GM23338 (cell line): Measurements from ENCODE around the gene ZNF860. TPM values are rescaled to one million over a fixed set of nuclear protein-coding genes. Genes with fewer than 3 reads are reported as not detected.

Experiments used
- ATAC-seq: fragments of 200-7000 bp; cut with Tn5 transposase; 3 replicates; pipeline ENCODE4 v1.9.1; 2020
- DNase-seq: peaks from one replicate; pipeline ENCODE4 v3.0.0-alpha.2; 2015; ENCODE audit warnings: low spot score
- H2AFZ ChIP-seq: fragments of 200-600 bp; sonication (generic); 2 replicates; pipeline ENCODE4 v1.8.0; 2016; ENCODE audit warnings: antibody characterized with exemption, mild to moderate bottlenecking, moderate library complexity
- H3F3A ChIP-seq: fragments of 200-600 bp; sonication (generic); replicated peaks from 2 replicates; pipeline ENCODE4 v1.8.0; 2017; ENCODE audit warnings: antibody characterized with exemption, mixed run types, low read depth
- H3K27ac ChIP-seq: fragments of 200-600 bp; sonication (generic); 2 replicates; pipeline ENCODE4 v1.6.1; 2016; ENCODE audit warnings: low read depth
- H3K27me3 ChIP-seq: fragments of 200-600 bp; sonication (generic); 2 replicates; pipeline ENCODE4 v1.8.0; 2016; ENCODE audit warnings: mild to moderate bottlenecking, mixed run types, moderate library complexity; ENCODE audit not compliant: insufficient read depth
- H3K36me3 ChIP-seq: fragments of 200-600 bp; sonication (generic); 2 replicates; pipeline ENCODE4 v1.8.0; 2016; ENCODE audit warnings: mild to moderate bottlenecking; ENCODE audit not compliant: insufficient read depth
- H3K4me1 ChIP-seq: fragments of 200-600 bp; sonication (generic); 2 replicates; pipeline ENCODE4 v1.8.0; 2016; ENCODE audit warnings: mild to moderate bottlenecking, moderate library complexity; ENCODE audit not compliant: insufficient read depth
- H3K4me2 ChIP-seq: fragments of 200-600 bp; sonication (generic); 2 replicates; pipeline ENCODE4 v1.7.1; 2017; ENCODE audit warnings: mixed run types
- H3K4me3 ChIP-seq: fragments of 200-600 bp; sonication (generic); 2 replicates; pipeline ENCODE4 v1.6.1; 2016; ENCODE audit warnings: mixed run types
- H3K79me2 ChIP-seq: fragments of 200-600 bp; sonication (generic); replicated peaks from 2 replicates; pipeline ENCODE4 v1.8.0; 2017; ENCODE audit warnings: mild to moderate bottlenecking; ENCODE audit not compliant: insufficient read depth
- H3K9me2 ChIP-seq: fragments of 200-600 bp; sonication (generic); 2 replicates; pipeline ENCODE4 v1.8.0; 2017; ENCODE audit not compliant: insufficient read depth
- H4K20me1 ChIP-seq: fragments of 200-600 bp; sonication (generic); replicated peaks from 2 replicates; pipeline ENCODE4 v1.8.0; 2017; ENCODE audit warnings: mild to moderate bottlenecking; ENCODE audit not compliant: insufficient read depth
- H3K27ac Mint-ChIP-seq: 2 replicates; pipeline ENCODE4 v1.8.0; 2020; ENCODE audit warnings: inconsistent platforms, mild to moderate bottlenecking, moderate library complexity, mixed read lengths
- H3K27me3 Mint-ChIP-seq: 3 replicates; pipeline ENCODE4 v1.8.0; 2022; ENCODE audit warnings: low read depth, mild to moderate bottlenecking, moderate library complexity, mixed read lengths, inconsistent platforms; ENCODE audit not compliant: insufficient read depth, poor library complexity
- H3K36me3 Mint-ChIP-seq: 3 replicates; pipeline ENCODE4 v1.8.0; 2021; ENCODE audit warnings: low read depth, mild to moderate bottlenecking, inconsistent platforms, moderate library complexity, mixed read lengths
- H3K4me1 Mint-ChIP-seq: 3 replicates; pipeline ENCODE4 v1.8.0; 2020; ENCODE audit warnings: mild to moderate bottlenecking, inconsistent platforms, mixed read lengths
- H3K4me3 Mint-ChIP-seq: 3 replicates; pipeline ENCODE4 v1.8.0; 2021; ENCODE audit warnings: moderate library complexity, mild to moderate bottlenecking, inconsistent platforms, mixed read lengths
- H3K9me3 Mint-ChIP-seq: 3 replicates; pipeline ENCODE4 v1.8.0; 2020; ENCODE audit warnings: moderate library complexity, mild to moderate bottlenecking, inconsistent platforms, mixed read lengths
- CTCF ChIP-seq, 2 experiments: fragments of 200-600 bp in 1 of 2; sonication (generic) in 1 of 2; conservative IDR thresholded peaks; 2 replicates each; pipeline versions ENCODE4 v1.5.1 to v1.6.1; 2016 to 2017; ENCODE audit warnings: antibody characterized with exemption in 2 of 2, low read depth in 2 of 2, mild to moderate bottlenecking in 2 of 2, moderate library complexity in 1 of 2
- REST ChIP-seq: IDR thresholded peaks from one replicate; pipeline ENCODE4 v1.6.1; 2018; ENCODE audit warnings: antibody characterized with exemption; ENCODE audit not compliant: unreplicated experiment
- STAT1 ChIP-seq: IDR thresholded peaks from one replicate; pipeline ENCODE4 v1.6.1; 2016; ENCODE audit warnings: antibody characterized with exemption; ENCODE audit not compliant: unreplicated experiment
- polyA plus RNA-seq: library from polyadenylated mRNA; unstranded; fragments of >200 nt; fragmentation: Nextera tagmentation; extraction: Ambion mirVana; gene quantifications from 2 replicates; pipeline ENCODE4 v1.2.1, GENCODE V29; 2016
- total RNA-seq: library from RNA; depleted of rRNA; stranded (reverse); fragments of >200 nt; shearing (Covaris generic); gene quantifications from 2 replicates; pipeline ENCODE4 v1.2.3, GENCODE V29; 2014

Gene ZNF860
- total and polyA plus RNA-seq, 2 experiments from 2014 or later: 5.2 to 12.4 TPM

GRCh38 chr3:31943041-31943440 lies 38.5 kb upstream of the ZNF860 start:
- H3K27me3 ChIP-seq: no peaks in the 10 kb centered on the region

More at GRCh38 chr3:31943041-31943440, 38.5 kb upstream of the ZNF860 start:
- Histone ChIP-seq H3K4me3 (no peak overlapping the region), H3F3A (no peaks in the 10 kb centered on the region), H2AFZ (no peak overlapping the region), H4K20me1 (0 out of 2 replicates have a peak, but pooled peaks cover 3% of the 10 kb centered on the region), H3K9me2 (0 out of 2 replicates have a peak, but pooled peaks cover 5% of the 10 kb centered on the region), H3K36me3 (no peaks in the 10 kb centered on the region), H3K4me2 (no peak overlapping the region), H3K4me1 (peaks cover 34% of the 10 kb centered on the region), H3K79me2 (peaks cover 100% of the 10 kb centered on the region), H3K27ac (no peak overlapping the region)
- DNase-seq (no peak), ATAC-seq (no peak)
- Mint-ChIP-seq H3K9me3 (no peaks in the 10 kb centered on the region), H3K4me3 (no peak overlapping the region), H3K27me3 (peaks cover 5% of the 10 kb centered on the region), H3K36me3 (peaks cover 7% of the 10 kb centered on the region), H3K27ac (no peak overlapping the region), H3K4me1 (peaks cover 35% of the 10 kb centered on the region)
- TF ChIP-seq STAT1: no peak
- TF ChIP-seq REST: no peak
- TF ChIP-seq CTCF (conservative IDR thresholded peaks at IDR 0.05; ENCODE audit: low read depth in 2 of 2): no peak
